Stimulated activated CD8-positive, alpha-beta memory T cell treated with anti-CD3 and anti-CD28 coated beads, Interleukin-15, amount 100 ng/mL, for 48 hours (primary cell): Measurements from ENCODE around the gene MEI4.
"Not testable (repeated sequence)": the region's sequence is repeated elsewhere in the genome, so short reads cannot be mapped to it uniquely, and the experiment has no call there.

Source experiments
- DNase-seq, 2 donors: peaks; one replicate each; pipeline ENCODE4 v3.0.0-alpha.2; 2020; ENCODE audit warnings: low read depth in 2 of 2

Gene MEI4

DNA sequence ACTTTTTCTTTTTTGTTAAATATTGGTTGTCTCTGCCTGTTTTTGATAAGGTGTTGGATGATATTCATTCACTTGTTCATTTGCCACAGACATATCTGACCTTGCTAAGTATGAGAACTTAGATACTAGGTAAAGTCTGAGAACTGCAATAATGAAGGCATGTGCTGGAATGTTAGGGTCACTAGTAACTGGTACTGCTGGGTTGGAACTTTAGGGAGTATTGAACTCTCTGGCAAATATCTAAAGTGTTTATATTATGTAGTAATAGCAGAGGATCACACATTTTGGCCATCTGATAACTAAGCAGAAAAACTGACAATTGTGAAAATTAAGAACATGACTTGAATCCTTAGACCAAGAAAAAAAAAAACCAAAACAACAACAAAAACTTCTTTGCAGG lies 162.7 kb downstream of the MEI4 start:
- DNase-seq, result no peak

GRCh38 chr6:77816766-77817270 lies 164.0 kb downstream of the MEI4 start:
- DNase-seq, result no peak

GRCh38 chr6:77822265-77822664 lies 169.4 kb downstream of the MEI4 start:
- no peak for DNase-seq

GRCh38 chr6:77825204-77825603 lies 172.4 kb downstream of the MEI4 start:
- no peak for DNase-seq

- no peak for DNase-seq
These were observed 176.9 kb downstream of the MEI4 start for GRCh38 chr6:77829736-77830135.

DNA sequence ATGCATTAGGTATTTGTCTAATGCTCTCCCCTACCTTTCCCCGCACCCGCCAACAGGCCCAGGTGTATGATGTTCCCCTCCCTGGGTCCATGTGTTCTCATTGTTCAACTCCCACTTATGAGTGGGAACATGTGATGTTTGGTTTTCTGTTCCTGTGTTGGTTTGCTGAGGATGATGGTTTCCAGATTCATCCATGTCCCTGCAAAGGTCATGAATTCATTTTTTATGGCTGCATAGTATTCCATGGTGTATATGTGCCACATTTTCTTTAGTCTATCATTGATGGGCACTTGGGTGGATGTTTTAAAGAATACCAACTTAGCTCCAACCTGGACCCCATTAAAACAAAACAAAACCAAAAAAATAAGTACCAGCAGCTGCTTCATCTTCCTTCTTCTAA lies 180.9 kb downstream of the MEI4 start:
- not testable (repeated sequence) for DNase-seq

DNA sequence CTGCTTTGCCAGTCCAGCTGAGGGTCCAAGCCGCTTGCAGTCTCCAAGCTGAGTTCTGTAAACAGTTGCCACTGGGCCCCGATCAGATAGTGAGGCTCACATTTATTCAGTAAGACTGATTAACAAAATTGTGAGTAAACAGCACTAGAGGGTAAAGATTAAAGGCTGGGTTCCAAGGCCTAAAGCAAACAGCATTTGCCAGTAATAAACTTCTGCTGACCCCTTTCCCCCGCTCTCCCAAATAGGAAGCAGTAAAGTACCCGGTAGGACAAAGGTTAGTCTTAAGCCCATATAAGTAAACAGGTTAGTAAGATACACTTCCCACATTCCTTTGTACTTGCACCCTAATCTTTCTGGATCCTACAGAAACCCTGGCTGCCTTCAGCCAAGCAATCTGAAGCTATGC lies 181.8 kb downstream of the MEI4 start:
- no peak for DNase-seq

- no peak for DNase-seq
These were observed 184.4 kb downstream of the MEI4 start for GRCh38 chr6:77837034-77837784.

GRCh38 chr6:77839292-77839691 lies 186.5 kb downstream of the MEI4 start:
- no peak for DNase-seq

GRCh38 chr6:77844822-77845221 lies 192.0 kb downstream of the MEI4 start:
- no peak for DNase-seq

DNA sequence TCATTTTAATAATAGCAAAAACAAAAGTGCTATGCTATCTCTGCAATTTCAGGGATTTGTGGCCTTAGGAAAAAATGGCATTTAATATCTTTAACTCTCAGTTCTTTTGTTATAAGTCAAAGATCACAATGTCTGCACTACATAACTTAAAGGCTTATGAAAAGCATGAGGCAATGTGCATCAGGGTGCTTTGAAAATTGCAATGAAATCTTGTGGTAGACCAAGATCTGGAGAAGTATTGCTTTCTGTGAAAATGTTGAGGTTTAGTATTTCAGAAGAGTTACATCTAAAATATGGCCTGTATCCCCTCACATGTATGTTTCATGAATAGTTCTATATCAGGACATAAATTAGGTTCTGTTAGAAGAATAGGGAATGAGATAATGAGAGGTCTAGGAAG lies 200.6 kb downstream of the MEI4 start:
- DNase-seq, result no peak

GRCh38 chr6:77856391-77856790 lies 203.6 kb downstream of the MEI4 start:
- DNase-seq, result no peak

- no peak for DNase-seq
These were observed 204.6 kb downstream of the MEI4 start for GRCh38 chr6:77857421-77857820.

GRCh38 chr6:77876300-77876699 lies 223.5 kb downstream of the MEI4 start:
- no peak for DNase-seq

- DNase-seq, result no peak
These were observed 226.7 kb downstream of the MEI4 start for GRCh38 chr6:77879527-77879926.

- no peak for DNase-seq
These were observed 227.7 kb downstream of the MEI4 start for GRCh38 chr6:77880501-77880900.

DNA sequence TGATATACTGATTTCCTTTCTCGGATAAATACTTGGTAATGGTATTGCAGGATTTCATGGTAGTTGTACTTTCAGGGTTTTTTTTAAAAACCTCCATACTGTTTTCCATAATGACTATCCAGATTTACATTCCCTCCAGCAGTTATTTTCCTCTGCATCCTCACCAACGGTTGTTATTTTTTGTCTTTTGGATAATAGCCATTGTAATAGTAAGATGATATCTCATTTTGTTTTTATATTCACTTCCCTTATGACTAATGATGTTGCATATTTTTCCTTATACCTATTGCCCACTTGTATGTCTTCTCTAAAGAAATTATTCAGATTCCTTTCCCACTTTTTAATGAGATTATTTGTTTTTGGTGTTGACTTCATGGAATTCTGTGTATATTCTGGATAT lies 231.0 kb downstream of the MEI4 start:
- no peak for DNase-seq

DNA sequence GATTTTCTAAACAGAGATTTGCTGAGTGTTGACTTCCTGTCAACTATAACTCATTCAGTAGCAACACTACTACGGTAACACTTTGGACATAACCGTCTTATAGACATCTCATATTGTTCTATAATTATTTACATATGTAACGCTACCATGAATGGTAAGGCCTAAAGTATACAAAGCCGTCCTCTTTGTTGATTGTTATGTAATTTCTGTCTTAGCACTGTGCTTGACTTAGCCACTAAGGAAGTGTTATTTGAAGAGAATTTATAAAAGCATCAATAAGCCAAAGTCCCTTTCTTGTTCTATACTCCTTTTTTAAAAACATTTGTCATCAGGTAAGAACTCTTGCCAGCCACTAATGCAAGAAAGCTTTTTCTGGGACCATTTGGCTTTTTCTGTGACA lies 240.6 kb downstream of the MEI4 start:
- no peak for DNase-seq

DNA sequence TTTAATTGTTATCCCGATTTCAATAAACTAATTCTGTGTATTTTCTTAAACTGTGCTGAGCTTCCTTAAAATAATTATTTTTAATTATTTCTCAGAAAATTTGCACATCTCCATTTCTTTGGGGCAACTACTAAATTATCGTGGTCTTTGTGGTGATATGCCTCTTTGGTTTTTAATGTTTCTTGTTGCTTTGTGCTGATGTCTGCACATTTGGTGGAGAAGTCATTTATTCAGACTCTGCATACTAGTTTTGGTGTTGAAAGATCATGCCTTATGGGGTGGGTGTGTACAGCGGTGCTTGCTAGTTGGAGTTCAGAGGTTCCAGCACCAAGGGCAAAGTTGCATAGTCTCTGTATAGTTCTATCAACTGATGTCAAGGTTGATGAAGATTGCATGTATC lies 253.2 kb downstream of the MEI4 start:
- no peak for DNase-seq

GRCh38 chr6:77910826-77911225 lies 258.0 kb downstream of the MEI4 start:
- no peak for DNase-seq

- DNase-seq, result no peak
These were observed 273.4 kb downstream of the MEI4 start for GRCh38 chr6:77926198-77926751.

GRCh38 chr6:77930382-77930781 lies 277.5 kb downstream of the MEI4 start:
- no peak for DNase-seq

DNA sequence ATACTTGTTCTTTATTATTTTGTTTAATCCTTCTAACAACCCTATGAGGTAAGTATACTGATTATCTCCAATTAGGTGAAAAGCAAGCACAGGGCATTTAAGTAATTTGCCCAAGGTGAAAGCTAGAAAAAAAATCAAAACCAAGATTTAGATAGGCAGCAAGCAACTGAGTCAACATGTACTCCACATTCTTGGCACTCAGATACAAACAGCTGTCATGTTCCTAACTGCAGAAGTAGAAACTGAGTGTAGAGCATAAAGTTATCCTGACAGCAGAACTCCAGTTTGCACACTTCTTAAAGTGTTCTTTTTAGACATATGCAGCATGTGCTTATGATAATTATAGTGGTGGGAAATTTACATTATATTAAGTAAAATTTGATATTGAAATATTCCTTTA lies 278.1 kb downstream of the MEI4 start:
- no peak for DNase-seq

DNA sequence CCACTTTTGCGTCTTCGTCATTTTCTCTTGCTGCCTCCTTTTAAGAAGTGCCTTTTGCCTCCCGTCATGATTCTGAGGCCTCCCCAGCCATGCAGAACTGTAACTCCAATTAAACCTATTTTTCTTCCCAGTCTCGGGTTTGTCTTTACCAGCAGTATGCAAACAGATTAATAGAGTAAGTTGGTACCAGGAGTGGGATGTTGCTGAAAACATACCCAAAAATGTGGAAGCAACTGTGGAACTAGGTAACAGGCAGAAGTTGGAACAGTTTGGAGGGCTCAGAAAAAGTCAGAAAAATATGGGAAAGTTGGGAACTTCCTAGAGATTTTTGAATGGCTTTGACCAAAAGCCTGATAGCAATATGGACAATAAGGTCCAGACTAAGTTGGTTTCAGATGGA lies 309.2 kb downstream of the MEI4 start:
- DNase-seq, result no peak
